ENCODE measurements around the gene MEGF8.

Gene MEGF8

GRCh38 chr19:42422092-42422900 lies 96.9 kb downstream of the MEGF8 start:
- peak overlapping the region; percentile 96 for H3K4me3 Mint-ChIP-seq
- H3K27me3 Mint-ChIP-seq = no peaks in the 10 kb centered on the region
- peak overlapping the region; percentile 96 for H3K27ac Mint-ChIP-seq
- no peak for DNase-seq
- peaks cover 35% of the 10 kb centered on the region for H3K36me3 Mint-ChIP-seq (ENCODE audit: low read depth)
- H3K4me1 Mint-ChIP-seq (ENCODE audit: low read depth) = peaks cover 45% of the 10 kb centered on the region
- no peaks in the 10 kb centered on the region for H3K9me3 Mint-ChIP-seq

DNA sequence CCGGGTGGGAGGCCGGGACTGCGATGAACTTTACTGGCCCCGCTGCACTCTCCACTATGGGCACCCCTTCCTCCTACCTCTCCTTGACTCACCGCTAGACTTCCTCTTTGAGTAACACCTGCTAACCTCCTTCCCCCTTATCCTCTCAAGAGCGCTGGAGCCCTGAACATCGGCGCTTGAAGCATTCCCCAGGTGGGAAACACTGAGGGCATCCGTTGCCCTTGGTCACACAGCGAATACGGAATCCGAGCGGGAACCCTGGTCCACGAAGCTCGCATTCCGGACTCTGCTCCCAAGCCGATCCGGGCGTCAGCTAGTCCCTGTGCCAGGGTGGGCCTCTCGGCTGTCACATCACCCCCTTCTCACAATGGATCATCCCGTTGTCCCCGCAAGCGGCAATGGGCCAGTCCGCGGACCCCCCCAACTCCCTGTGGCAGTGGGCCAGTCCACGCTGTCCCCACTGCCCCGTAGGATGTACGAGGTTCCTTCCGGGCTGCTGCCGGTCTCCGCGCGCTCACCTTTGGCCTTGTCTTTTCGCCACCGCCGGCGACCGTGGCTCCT lies 97.5 kb downstream of the MEGF8 start:
- Mint-ChIP-seq H3K27me3 (no peaks in the 10 kb centered on the region), H3K4me1 (ENCODE audit: low read depth) (peaks cover 45% of the 10 kb centered on the region), H3K36me3 (ENCODE audit: low read depth) (peaks cover 35% of the 10 kb centered on the region), H3K9me3 (no peaks in the 10 kb centered on the region), H3K4me3 (peak overlapping the region; percentile 96), H3K27ac (peak overlapping the region; percentile 96)
- DNase-seq = peak; percentile 76

DNA sequence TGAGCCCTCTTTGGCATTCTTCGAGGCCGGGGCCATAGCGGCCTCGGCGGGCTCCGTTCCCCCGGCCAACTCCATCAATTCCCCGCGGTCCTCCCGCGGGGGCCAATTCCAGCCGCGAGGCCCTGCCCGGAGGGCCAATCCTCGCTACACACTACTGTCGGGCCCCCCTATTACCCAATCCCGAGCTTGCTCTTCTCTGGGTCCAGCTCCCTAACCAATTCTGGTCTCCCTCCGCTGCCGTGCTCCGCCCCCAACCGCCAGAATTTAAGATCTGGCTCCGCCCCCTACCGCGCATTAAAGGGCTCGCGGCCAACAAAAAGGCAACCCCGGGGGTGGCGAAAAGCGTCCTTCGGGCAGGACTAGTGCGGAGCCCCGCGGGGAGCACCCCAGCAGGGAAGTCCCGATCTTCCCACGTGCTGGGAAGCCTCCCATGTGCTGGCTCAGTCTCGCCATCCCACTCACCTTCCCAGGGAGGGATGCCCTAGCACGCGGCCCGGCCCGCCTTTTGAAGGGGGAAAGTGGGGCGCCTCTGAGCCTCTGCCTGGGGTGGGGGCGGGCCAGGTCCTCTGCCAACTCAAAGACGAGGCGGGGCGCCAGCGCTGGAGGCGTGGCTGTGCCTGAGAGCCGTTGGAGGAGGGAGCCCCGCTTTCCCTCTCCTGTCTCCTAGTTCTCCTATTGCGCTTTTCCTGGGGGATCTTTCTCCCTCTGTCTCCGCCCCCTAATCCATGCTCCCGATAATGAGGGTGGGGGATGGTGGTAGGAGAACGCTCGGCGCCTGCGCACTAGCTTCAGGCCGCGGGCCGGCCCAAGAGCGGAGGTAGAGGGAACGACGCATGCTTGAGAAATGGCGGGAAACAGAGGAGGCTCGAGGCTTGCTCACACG lies 98.3 kb downstream of the MEGF8 start:
- H3K4me1 Mint-ChIP-seq (ENCODE audit: low read depth) = peaks cover 43% of the 10 kb centered on the region
- peaks cover 28% of the 10 kb centered on the region for H3K36me3 Mint-ChIP-seq (ENCODE audit: low read depth)
- H3K4me3 Mint-ChIP-seq = peak overlapping the region; percentile 96
- no peaks in the 10 kb centered on the region for H3K27me3 Mint-ChIP-seq
- peak overlapping the region; percentile 96 for H3K27ac Mint-ChIP-seq
- DNase-seq = peak; percentile 98
- H3K9me3 Mint-ChIP-seq = no peaks in the 10 kb centered on the region

DNA sequence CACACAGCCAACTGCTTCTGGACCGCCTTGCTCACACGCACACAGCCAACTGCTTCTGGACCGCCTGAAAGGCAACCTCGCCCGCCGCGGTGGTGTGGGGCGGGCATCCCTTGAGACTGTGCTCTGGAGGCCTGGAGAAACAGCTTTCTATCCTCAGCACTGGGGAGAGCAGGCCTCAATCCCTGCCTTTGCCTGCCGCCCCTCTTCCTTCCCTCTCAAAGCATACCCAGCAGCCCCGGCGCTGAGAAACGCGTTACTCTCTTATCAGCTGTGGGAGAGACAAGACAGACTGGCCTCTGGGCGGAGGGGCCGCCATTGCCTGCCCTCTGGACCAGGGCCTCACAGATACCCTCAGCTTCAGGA lies 98.9 kb downstream of the MEGF8 start:
- H3K27ac Mint-ChIP-seq = no peak overlapping the region
- no peaks in the 10 kb centered on the region for H3K9me3 Mint-ChIP-seq
- H3K27me3 Mint-ChIP-seq = no peaks in the 10 kb centered on the region
- peaks cover 42% of the 10 kb centered on the region for H3K4me1 Mint-ChIP-seq (ENCODE audit: low read depth)
- H3K4me3 Mint-ChIP-seq = no peak overlapping the region
- DNase-seq = no peak
- H3K36me3 Mint-ChIP-seq (ENCODE audit: low read depth) = peaks cover 26% of the 10 kb centered on the region

DNA sequence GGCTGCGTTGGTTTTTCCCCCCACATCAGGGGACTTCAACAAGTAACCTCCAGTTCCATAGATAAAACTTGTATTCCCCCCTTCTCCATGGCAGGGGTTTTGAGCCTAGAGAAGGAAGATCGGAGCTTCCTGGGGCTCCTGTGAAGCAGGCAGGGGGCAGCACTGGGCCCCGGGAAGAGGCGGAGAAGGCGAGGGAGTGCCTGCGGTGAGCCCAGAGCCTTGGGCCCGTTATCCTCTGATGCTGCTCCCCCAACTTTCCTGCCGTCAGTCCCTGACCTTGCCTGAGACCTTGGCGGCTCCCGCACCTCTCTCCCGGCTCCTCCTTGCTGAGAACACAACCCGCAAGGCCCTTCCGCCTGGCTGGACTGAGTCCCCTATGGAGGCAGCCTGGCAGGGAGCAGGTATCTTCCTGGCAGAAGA lies 99.3 kb downstream of the MEGF8 start:
- peaks cover 26% of the 10 kb centered on the region for H3K36me3 Mint-ChIP-seq (ENCODE audit: low read depth)
- no peak overlapping the region for H3K27ac Mint-ChIP-seq
- H3K4me1 Mint-ChIP-seq (ENCODE audit: low read depth) = peaks cover 41% of the 10 kb centered on the region

GRCh38 chr19:42426643-42427042 lies 101.2 kb downstream of the MEGF8 start:
- DNase-seq = no peak
- H3K9me3 Mint-ChIP-seq = no peaks in the 10 kb centered on the region
- no peak overlapping the region for H3K4me3 Mint-ChIP-seq
- H3K27me3 Mint-ChIP-seq = no peaks in the 10 kb centered on the region
- H3K27ac Mint-ChIP-seq = no peak overlapping the region
- peaks cover 16% of the 10 kb centered on the region for H3K36me3 Mint-ChIP-seq (ENCODE audit: low read depth)
- peaks cover 22% of the 10 kb centered on the region for H3K4me1 Mint-ChIP-seq (ENCODE audit: low read depth)

More for the DNA sequence above, 99.3 kb downstream of the MEGF8 start:
- Mint-ChIP-seq H3K27me3 (no peaks in the 10 kb centered on the region), H3K4me3 (no peak overlapping the region), H3K9me3 (no peaks in the 10 kb centered on the region)
- no peak for DNase-seq

DNA sequence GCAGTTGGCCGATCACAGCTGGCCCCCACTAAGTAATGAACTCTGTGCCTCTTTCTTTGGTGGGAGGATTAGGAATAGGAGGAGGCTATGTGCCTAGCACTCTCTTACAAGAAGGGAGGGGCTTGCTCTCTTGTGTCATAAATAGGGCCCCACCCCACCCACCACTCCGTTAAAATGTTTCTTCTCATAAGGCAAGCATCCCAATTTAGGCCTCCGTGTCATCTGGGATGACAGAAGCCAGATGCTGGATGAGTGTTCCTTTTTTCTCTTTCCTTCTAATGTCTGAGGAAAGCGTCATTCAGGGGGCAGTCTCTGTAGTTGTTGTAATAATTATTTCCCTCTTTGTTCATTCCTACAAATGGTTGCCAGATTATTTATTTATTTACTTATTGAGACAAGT lies 101.9 kb downstream of the MEGF8 start, which contains the start of gene LIPE:
Gene LIPE, minus strand, starts transcription at position 76 of the 400 bp plus-strand sequence. CDS start 239 bp downstream, outside the sequence.
- Mint-ChIP-seq H3K27ac (no peak within 1 kb of the TSS), H3K4me1 (ENCODE audit: low read depth) (peaks cover 15% of the 10 kb centered on the region), H3K27me3 (no peaks in the 10 kb centered on the region), H3K4me3 (no peak within 1 kb of the TSS), H3K9me3 (no peaks in the 10 kb centered on the region), H3K36me3 (ENCODE audit: low read depth) (peaks cover 11% of the 10 kb centered on the region)
- DNase-seq = no peak

All from activated T-cell treated with anti-CD3 and anti-CD28 coated beads, Interleukin-2, amount 50 U/mL, for 24 hours (primary cell).